Duodenal mucosa (tissue), 2 donors: ENCODE results near the gene JADE2.
A peak's percentile ranks its signal among the peaks of the same experiment; 100 is the strongest.
"Not testable (repeated sequence)": the region's sequence is repeated elsewhere in the genome, so short reads cannot be mapped to it uniquely, and the experiment has no call there.

ENCODE experiments used
- H3K27ac ChIP-seq: one replicate; pipeline ENCODE4 v1.7.0; 2013; ENCODE audit warnings: low read depth, low read length
- H3K27me3 ChIP-seq, 2 donors: one replicate each; pipeline ENCODE4 v1.7.0; 2013; ENCODE audit warnings: low read length in 2 of 2, control low read depth in 1 of 2; ENCODE audit not compliant: insufficient read depth in 2 of 2, control insufficient read depth in 1 of 2
- H3K36me3 ChIP-seq, 2 donors: one replicate each; pipeline ENCODE4 v1.7.0; 2013; ENCODE audit warnings: low read length in 2 of 2, control low read depth in 1 of 2; ENCODE audit not compliant: insufficient read depth in 2 of 2, control insufficient read depth in 1 of 2
- H3K4me1 ChIP-seq, 2 donors: one replicate each; pipeline ENCODE4 v1.7.0; 2013; ENCODE audit warnings: low read length in 2 of 2, control low read depth in 1 of 2; ENCODE audit not compliant: insufficient read depth in 2 of 2, control insufficient read depth in 1 of 2
- H3K4me3 ChIP-seq, 2 donors: one replicate each; pipeline ENCODE4 v1.7.0; 2013; ENCODE audit warnings: low read length in 2 of 2, low read depth in 1 of 2
- H3K9ac ChIP-seq, 2 donors: one replicate each; pipeline ENCODE4 v1.7.0; 2013; ENCODE audit warnings: low read length in 2 of 2, low read depth in 1 of 2
- H3K9me3 ChIP-seq, 2 donors: one replicate each; pipeline ENCODE4 v1.7.0; 2013; ENCODE audit warnings: low read length in 2 of 2, control low read depth in 1 of 2; ENCODE audit not compliant: control insufficient read depth in 1 of 2

Gene JADE2

DNA sequence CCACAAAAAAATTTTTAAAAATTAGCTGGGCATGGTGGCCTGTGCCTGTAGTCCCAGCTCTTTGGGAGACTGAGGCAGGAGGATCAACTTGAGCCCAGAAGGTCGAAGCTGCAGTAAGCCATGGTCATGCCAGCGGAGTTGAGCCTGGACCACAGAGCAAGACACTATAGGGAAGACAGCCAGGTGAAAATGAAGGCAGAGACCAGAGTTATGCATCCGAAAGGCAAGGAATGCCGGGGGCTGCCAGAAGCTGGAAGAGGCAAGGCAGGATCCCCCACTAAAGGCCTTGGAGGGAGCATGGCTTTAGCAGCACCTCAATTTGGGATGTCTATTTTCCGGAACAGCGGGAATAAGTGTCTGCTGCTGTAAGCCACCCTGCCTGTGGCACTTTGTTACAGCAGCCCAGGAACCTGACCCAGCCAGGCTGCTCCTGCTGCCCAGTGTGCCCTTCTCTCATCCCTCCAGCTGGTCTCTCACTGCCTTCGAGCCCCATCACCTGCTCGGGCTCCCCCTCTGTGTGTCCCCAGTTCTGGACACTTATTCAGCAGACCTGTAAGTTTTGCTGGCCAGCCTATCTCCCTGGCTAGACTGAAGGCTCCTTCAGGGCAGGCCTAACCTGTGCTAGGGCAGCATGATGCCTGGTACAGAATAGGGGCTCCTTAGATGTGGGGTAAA, 16.8 kb upstream of the JADE2 start:
- Histone ChIP-seq H3K27me3 (no peaks in the 10 kb centered on the region), H3K27ac (no peak overlapping the region), H3K4me3 (peak overlapping the region in 1 of 2 donors; percentile 13), H3K4me1 (peaks cover 49 to 53% of the 10 kb centered on the region in 2 donors), H3K9ac (no peak overlapping the region), H3K9me3 (no peaks in the 10 kb centered on the region), H3K36me3 (peaks cover 0 to 3% of the 10 kb centered on the region in 2 donors)

DNA sequence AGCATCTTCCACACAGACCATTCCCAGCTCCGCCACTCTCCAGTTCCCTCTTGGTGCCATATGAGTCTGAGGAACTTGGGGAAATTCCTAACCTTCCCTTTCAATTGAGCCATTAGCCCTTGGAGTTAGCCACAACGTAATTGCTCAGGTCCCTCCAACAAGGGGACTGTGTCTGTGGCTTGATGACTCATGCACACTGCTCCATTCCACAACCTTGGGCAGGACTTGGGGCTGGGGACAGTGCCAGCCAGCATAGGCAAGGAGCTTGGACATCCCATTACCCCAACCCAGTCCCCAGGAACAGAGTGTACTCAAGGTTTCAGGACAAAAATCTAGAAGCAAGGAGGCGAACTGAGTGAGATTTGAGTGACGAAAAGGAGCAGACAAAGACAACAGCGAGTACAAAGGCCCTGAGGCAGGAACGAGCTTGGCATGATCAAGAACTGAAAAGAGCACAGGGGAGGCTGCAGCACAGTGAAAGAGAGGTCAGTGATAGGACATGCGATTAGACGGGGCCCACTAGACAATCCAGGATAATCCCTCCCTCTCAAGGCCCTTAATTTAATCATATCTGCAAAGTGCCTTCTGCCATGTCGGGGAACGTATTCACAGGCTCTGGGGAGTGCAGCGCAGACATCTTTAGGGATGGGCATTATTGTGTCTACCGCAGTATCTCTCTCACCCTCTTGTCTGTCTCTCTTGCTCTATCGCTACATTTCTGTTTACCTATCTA, 16.0 kb upstream of the JADE2 start:
- no peak overlapping the region for H3K27ac ChIP-seq
- peaks cover 0 to 3% of the 10 kb centered on the region in 2 donors for H3K36me3 ChIP-seq
- no peaks in the 10 kb centered on the region for H3K27me3 ChIP-seq
- H3K9ac ChIP-seq: no peak overlapping the region
- no peaks in the 10 kb centered on the region for H3K9me3 ChIP-seq
- peaks cover 41 to 45% of the 10 kb centered on the region in 2 donors for H3K4me1 ChIP-seq
- no peak overlapping the region for H3K4me3 ChIP-seq

DNA sequence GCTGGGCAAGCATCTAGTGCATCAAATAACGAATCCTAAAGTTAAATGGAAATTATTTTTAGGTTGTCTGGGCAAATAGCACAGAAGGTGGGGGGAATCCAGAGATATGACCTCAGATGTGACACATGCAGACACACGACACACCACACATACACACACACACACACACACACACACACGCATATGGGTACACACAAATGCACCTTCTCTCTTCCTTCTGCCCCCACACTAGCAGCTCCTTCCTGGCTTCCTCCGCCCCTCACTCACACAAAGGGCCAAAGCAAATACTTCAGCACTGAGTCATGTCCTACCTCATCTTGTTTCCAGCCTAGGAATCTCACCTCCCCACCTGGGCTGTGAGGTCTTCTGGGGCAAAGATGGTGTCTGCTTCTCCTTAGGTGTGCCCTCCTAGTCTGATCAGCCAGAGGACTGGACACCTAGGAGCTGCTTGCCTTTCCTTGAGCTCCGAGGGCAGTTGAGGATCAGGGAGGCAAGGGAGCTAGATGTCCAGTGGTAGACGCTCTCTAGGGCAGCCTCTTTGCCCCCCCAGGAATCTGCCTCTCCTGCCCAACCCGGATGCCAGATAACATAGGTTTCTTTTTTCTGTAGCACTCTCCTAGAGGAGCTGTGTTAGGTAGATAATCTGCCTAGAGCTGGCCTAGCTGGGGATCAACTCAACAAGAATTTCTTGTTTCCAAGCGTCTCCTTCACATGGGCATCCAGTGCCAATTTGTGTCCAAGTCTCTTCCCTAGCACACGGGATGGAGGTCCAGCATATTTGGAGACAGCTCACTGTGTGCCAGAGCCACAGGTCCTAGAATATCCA, 14.3 kb upstream of the JADE2 start:
- Histone ChIP-seq H3K4me3 (peak overlapping the region in 1 of 2 donors; percentile 7), H3K9me3 (no peaks in the 10 kb centered on the region), H3K36me3 (peaks cover 0 to 8% of the 10 kb centered on the region in 2 donors), H3K27ac (peak overlapping the region; percentile 68), H3K27me3 (no peaks in the 10 kb centered on the region), H3K9ac (peak overlapping the region; percentile 3 to 8), H3K4me1 (peaks cover 31 to 38% of the 10 kb centered on the region in 2 donors)

DNA sequence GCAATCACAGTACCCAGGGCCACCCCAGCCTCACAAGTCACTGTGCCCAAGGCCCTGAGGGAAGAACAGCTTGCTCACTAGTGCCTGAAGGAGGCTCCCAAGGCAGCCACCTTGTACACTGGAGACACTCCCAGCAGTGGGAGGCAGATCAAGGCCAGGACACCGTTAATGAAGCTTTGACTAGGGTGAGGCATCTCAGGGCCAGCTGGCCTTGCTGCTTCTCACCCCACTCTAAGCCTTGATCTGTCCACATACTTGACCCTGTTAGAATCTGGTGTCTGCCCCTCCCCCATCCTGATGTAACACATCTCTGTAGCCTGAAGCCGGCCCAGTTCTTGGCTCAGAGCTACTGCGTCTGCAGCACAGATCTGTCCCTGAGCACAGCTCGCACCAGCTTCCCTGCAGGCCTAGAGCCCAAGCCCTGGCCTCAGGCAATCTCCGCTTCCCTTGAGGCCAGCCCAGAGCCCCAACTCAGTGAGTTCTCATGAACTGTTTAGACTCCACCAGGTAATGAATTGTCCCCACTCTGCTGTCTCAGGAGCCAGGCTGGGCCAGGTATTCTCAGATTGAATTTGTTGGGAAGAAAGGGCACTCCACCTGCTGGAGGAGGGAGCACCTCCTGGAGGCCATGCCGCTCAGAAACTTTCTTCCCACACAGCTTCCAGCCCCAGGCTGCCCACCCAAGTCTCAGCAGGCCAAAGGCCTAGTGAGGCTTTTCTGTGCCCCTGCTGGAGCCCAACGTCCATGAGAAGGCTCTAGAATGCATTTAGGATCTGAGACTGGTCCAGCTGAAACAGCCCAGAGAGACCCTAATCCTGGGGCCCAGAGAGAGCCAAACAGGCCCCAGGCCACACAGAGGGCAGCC, 13.4 kb upstream of the JADE2 start:
- no peaks in the 10 kb centered on the region for H3K27me3 ChIP-seq
- peak overlapping the region; percentile 3 to 8 for H3K9ac ChIP-seq
- peaks cover 0 to 10% of the 10 kb centered on the region in 2 donors for H3K36me3 ChIP-seq
- no peak overlapping the region for H3K4me3 ChIP-seq
- H3K4me1 ChIP-seq: peaks cover 28 to 38% of the 10 kb centered on the region in 2 donors
- no peaks in the 10 kb centered on the region for H3K9me3 ChIP-seq
- peak overlapping the region; percentile 68 for H3K27ac ChIP-seq

DNA sequence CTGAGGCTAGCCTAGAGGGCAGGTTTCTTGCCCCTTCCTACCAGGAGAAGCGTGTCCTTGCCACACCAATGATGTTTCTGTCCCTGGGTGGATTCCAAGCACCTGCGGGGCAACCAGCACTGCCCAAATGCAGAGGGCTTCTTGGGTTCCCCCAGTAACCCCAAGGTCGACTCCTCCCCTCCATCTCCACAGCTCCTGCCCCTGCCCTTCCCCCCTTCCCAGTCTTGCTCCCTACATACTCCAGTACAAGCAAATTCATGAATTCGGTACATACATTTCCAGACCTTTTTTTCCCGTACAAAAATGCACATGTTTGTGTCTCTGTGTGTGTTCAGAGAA, 12.8 kb upstream of the JADE2 start:
- H3K27ac ChIP-seq: no peak overlapping the region
- H3K9ac ChIP-seq: peak overlapping the region in 1 of 2 donors; percentile 6
- H3K4me3 ChIP-seq: no peak overlapping the region
- peaks cover 28 to 38% of the 10 kb centered on the region in 2 donors for H3K4me1 ChIP-seq
- no peaks in the 10 kb centered on the region for H3K27me3 ChIP-seq
- H3K36me3 ChIP-seq: peaks cover 0 to 10% of the 10 kb centered on the region in 2 donors
- H3K9me3 ChIP-seq: no peaks in the 10 kb centered on the region

DNA sequence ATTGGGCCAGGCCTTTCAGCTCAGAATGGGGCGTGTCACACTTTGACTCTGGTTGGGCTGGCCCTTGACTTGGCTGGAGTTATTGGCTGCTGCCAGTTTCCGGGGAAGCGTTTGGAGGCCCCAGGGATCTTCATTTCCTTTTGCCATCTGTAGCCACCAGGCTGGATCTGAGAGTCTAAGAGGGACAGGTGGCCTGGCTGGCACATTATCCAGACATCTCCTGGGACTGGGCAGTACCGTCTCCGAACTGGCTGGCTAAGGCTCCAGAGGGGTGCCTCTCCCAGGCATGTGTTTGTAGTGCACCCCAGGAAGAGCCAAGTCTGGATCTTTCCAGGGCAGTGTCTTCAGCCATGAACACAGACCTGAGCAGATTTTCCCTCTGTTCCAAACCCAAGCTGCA, 9.7 kb upstream of the JADE2 start:
- no peak overlapping the region for H3K4me3 ChIP-seq
- H3K9ac ChIP-seq: no peak overlapping the region
- H3K9me3 ChIP-seq: no peaks in the 10 kb centered on the region
- peaks cover 19 to 20% of the 10 kb centered on the region in 2 donors for H3K4me1 ChIP-seq
- no peak overlapping the region for H3K27ac ChIP-seq
- H3K36me3 ChIP-seq: peaks cover 0 to 6% of the 10 kb centered on the region in 2 donors
- H3K27me3 ChIP-seq: no peaks in the 10 kb centered on the region

DNA sequence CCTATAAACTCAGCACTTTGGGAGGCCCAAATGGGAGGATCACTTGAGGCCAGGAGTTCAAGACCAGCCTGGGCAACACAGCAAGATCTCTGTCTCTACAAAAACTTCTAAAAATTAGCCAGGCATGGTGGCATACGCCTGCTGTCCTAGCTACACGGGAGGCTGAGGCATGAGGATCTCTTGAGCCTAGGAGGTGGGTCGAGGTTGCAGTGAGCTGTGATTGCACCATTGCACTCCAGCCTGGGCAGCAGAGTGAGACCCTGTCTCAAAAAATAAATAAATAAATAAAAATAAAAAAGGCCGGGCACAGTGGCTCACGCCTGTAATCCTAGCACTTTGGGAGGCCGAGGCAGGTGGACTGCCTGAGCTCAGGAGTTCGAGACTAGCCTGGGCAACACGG, 8.5 kb upstream of the JADE2 start:
- H3K9me3 ChIP-seq, H3K4me1 ChIP-seq, H3K27me3 ChIP-seq, H3K36me3 ChIP-seq, H3K4me3 ChIP-seq, H3K9ac ChIP-seq, H3K27ac ChIP-seq: not testable (repeated sequence)

DNA sequence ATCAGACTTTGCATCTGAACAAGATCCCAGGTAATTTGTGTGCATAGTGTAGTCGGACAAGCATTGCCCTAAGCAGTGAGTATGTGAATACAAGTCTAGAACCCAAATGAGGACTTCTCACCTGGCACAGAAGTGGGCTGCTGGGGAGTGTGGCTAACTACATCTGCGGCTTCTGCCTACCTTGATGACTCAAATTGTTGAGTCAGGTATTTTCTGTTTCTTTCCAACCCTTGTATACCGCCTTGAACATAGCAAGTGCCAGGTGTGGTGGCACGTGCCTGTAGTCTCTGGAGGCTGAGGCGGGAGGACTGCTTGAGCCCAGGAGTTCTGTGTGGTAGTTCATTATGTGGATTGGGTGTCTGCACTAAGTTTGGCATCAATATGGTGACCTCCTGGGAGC, 7.9 kb upstream of the JADE2 start:
- no peaks in the 10 kb centered on the region for H3K9me3 ChIP-seq
- H3K36me3 ChIP-seq: peaks cover 0 to 6% of the 10 kb centered on the region in 2 donors
- H3K4me3 ChIP-seq: no peak overlapping the region
- H3K27ac ChIP-seq: no peak overlapping the region
- no peaks in the 10 kb centered on the region for H3K27me3 ChIP-seq
- H3K4me1 ChIP-seq: peaks cover 3 to 5% of the 10 kb centered on the region in 2 donors
- H3K9ac ChIP-seq: no peak overlapping the region

DNA sequence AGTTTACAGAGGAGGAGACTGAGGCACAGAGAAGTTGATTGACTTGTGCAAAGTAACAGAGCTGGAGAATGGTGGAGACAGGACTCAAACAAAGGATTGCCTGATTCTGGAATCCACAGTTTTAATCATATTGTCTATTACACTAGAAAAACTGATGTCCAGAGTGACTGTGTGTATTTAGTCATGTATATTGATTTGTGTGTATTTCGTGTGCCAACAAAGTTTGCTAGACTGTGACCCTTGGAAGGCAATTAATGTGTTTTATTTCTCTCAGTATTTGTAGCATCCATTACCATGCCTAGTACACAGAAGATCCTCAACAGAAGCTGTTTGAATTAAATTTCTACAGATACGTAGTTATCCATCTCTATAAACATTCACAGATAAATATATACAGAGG, 5.5 kb upstream of the JADE2 start:
- Histone ChIP-seq H3K9ac (no peak overlapping the region), H3K27me3 (no peaks in the 10 kb centered on the region), H3K4me1 (peaks cover 7% of the 10 kb centered on the region in 2 donors), H3K4me3 (no peak overlapping the region), H3K36me3 (peaks cover 0 to 6% of the 10 kb centered on the region in 2 donors), H3K9me3 (no peaks in the 10 kb centered on the region), H3K27ac (no peak overlapping the region)
